Kidney (tissue), 14 donors: ENCODE results near the gene HHAT. TPM values are rescaled to one million over a fixed set of nuclear protein-coding genes. Genes with fewer than 3 reads are reported as not detected.

Source experiments
- DNase-seq, 5 donors: peaks; one replicate each; pipeline ENCODE4 v3.0.0-alpha.2; 2013 to 2020
- FAIRE-seq: peaks from 2 replicates; lab custom pipeline; 2012; peaks lifted over from hg19 to GRCh38; lab: Jason Lieb, UNC
- H3K27ac ChIP-seq, 2 donors: one replicate each; pipeline ENCODE4 v1.7.0; 2013; ENCODE audit warnings: low read depth in 2 of 2, low read length in 2 of 2, inconsistent platforms in 1 of 2
- H3K27me3 ChIP-seq: one replicate; pipeline ENCODE4 v1.7.1; 2013; ENCODE audit warnings: low read length, inconsistent platforms; ENCODE audit not compliant: control insufficient read depth, insufficient read depth
- H3K36me3 ChIP-seq, 3 donors: one replicate each; pipeline versions ENCODE4 v1.7.0 to v1.7.1; 2013; ENCODE audit warnings: low read length in 3 of 3, control low read depth in 1 of 3, inconsistent platforms in 1 of 3; ENCODE audit not compliant: insufficient read depth in 3 of 3, control insufficient read depth in 2 of 3
- H3K4me1 ChIP-seq, 3 donors: one replicate each; pipeline versions ENCODE4 v1.7.0 to v1.7.1; 2013; ENCODE audit warnings: low read length in 3 of 3, inconsistent platforms in 1 of 3, low read depth in 1 of 3; ENCODE audit not compliant: control insufficient read depth in 2 of 3, insufficient read depth in 2 of 3
- H3K4me3 ChIP-seq, 3 donors: one replicate each; pipeline versions ENCODE4 v1.7.0 to v1.8.1; 2013; ENCODE audit warnings: low read length in 3 of 3, control low read depth in 1 of 3, inconsistent platforms in 1 of 3
- H3K9ac ChIP-seq, 3 donors: one replicate each; pipeline versions ENCODE4 v1.7.0 to v1.7.1; 2013; ENCODE audit warnings: low read length in 3 of 3, control low read depth in 1 of 3, inconsistent platforms in 1 of 3
- H3K9me3 ChIP-seq, 3 donors: one replicate each; pipeline versions ENCODE4 v1.7.0 to v1.7.1; 2013; ENCODE audit warnings: low read length in 3 of 3, control low read depth in 1 of 3, inconsistent platforms in 1 of 3; ENCODE audit not compliant: control insufficient read depth in 2 of 3, insufficient read depth in 1 of 3
- intact Hi-C: fragments of 100-400 bp; cut with DNase I; formaldehyde crosslinking; loops from one replicate; pipeline ENCODE4 v1.11.1; 2022
- polyA plus RNA-seq: library from polyadenylated mRNA; stranded (reverse); fragments of 350-450 nt; fragmentation: Illumina TruSeq; extraction: RNeasy Lipid Tissue Mini Kit (QIAGEN cat#74804); gene quantifications from one replicate; pipeline ENCODE4 v1.2.3, GENCODE V29; 2014; ENCODE audit warnings: low read depth, low replicate concordance; ENCODE audit not compliant: insufficient read depth
- total RNA-seq: library from RNA; stranded (reverse); fragmentation: NEBNext Ultra II Directional; extraction: Animal tissue kit (Norgen Biotek cat#: 25700); gene quantifications from one replicate; pipeline ENCODE4 v1.2.1, GENCODE V29; 2021
- TF ChIP-seq, protein P1 (sequence below): IDR thresholded peaks from 3 replicates; pipeline ENCODE4 v1.5.1; 2012; ENCODE audit warnings: mild to moderate bottlenecking, moderate library complexity, borderline replicate concordance; ENCODE audit not compliant: insufficient read depth; ENCODE audit errors: extremely low read depth
- donor health status: control.
- donor health status: control.
- donor health status: control.
- donor health status: control.
- donor health status: control.
- donor health status: DM: yes; HTN: yes; CAD: no.
- donor health status: Normal renal cell carcinoma (clear cell type).

The HHAT gene
- total and polyA plus RNA-seq, 2 donors from 2014 or later = 5.5 to 9.7 TPM

DNA sequence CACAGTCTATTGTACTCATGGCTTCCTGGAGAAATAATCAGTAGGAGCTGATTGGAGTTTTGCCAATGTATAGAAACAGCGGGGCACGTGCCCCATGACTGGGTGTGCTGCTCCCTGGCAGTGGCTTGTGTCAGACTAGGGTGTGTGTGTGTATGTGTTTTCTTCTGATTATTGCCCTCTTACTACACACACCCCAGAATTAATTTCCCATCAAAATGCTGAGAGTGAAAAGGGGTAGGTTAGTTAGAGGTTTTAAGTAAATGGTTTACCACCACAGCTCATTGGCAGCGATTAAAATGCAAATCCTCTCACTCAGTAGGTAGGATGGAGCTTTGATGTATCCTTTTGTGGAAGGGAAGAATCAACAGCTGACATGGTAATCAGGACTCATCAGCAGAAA is 29.9 kb downstream of the HHAT start:
- no peak for FAIRE-seq
- peak in 2 of 5 donors; percentile 29 to 64 for DNase-seq
- H3K4me1 ChIP-seq = no peaks in the 10 kb centered on the region
- H3K9me3 ChIP-seq = no peaks in the 10 kb centered on the region
- intact Hi-C loops = no loop called here
- no peaks in the 10 kb centered on the region for H3K36me3 ChIP-seq
- H3K9ac ChIP-seq = no peak overlapping the region
- TF ChIP-seq, protein P1, sequence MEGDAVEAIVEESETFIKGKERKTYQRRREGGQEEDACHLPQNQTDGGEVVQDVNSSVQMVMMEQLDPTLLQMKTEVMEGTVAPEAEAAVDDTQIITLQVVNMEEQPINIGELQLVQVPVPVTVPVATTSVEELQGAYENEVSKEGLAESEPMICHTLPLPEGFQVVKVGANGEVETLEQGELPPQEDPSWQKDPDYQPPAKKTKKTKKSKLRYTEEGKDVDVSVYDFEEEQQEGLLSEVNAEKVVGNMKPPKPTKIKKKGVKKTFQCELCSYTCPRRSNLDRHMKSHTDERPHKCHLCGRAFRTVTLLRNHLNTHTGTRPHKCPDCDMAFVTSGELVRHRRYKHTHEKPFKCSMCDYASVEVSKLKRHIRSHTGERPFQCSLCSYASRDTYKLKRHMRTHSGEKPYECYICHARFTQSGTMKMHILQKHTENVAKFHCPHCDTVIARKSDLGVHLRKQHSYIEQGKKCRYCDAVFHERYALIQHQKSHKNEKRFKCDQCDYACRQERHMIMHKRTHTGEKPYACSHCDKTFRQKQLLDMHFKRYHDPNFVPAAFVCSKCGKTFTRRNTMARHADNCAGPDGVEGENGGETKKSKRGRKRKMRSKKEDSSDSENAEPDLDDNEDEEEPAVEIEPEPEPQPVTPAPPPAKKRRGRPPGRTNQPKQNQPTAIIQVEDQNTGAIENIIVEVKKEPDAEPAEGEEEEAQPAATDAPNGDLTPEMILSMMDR = no peak
- no peak overlapping the region for H3K4me3 ChIP-seq
- no peaks in the 10 kb centered on the region for H3K27me3 ChIP-seq
- H3K27ac ChIP-seq = no peak overlapping the region

DNA sequence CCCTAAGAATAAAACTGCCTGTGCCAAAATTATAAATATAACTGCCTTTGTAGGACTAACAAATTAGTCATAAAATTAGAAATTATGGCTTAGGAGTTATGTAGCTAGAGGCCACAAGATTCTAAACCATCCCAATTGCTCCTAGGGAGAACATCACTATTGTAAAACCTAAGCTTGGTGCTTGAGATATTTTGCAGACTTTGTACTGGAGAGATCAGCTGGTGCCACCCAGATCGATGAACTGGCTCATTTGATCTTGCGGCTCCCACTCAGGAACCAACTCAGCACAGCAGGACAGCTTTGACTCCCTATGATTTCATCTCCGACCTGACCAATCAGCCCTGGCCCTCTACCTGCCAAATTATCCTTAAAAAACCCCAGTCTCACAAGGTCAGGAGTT is 30.6 kb downstream of the HHAT start:
- Histone ChIP-seq H3K27me3 (no peaks in the 10 kb centered on the region), H3K9me3 (no peaks in the 10 kb centered on the region), H3K27ac (no peak overlapping the region), H3K9ac (no peak overlapping the region), H3K4me3 (no peak overlapping the region), H3K36me3 (no peaks in the 10 kb centered on the region), H3K4me1 (no peaks in the 10 kb centered on the region)
- intact Hi-C loops = no loop called here
- TF ChIP-seq, protein P1 = no peak
- DNase-seq (no peak), FAIRE-seq (no peak)

DNA sequence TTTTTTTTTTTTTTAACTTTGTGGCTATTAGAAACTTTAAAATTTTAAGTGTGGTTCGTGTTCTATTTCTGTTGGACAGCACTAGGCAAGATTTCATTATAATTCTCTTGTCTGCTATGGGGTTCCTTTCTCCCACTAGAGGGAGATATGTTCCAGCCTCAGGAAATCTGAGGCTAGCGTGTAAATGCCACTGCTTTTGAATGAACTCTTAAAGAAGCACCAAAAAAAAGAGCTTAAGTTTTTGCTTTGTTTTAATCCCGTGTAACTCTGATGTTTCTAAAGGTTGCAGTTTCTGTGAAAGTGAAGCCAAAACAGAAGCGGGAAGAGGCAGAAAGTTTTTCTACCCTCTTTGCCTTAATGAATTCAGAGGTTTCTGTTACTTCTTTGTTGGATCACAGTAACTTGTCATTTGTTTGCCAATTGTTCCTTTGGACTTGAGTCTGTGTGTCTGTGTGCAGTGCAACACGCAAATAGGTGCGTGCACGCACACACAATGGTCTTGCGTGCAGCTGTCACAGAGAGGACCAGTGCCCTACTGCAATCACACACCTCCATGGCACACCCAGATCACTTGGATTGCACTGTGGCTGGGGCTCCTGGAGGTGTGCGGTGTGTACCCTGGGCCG is 32.3 kb downstream of the HHAT start:
- Histone ChIP-seq H3K9me3 (no peaks in the 10 kb centered on the region), H3K36me3 (no peaks in the 10 kb centered on the region), H3K27ac (no peak overlapping the region), H3K4me1 (no peaks in the 10 kb centered on the region), H3K4me3 (no peak overlapping the region), H3K9ac (no peak overlapping the region), H3K27me3 (no peaks in the 10 kb centered on the region)
- DNase-seq (peak in 2 of 5 donors; percentile 38 to 72), FAIRE-seq (peak; percentile 98)
- intact Hi-C loops = no loop called here
- TF ChIP-seq, protein P1 = peak; percentile 29

DNA sequence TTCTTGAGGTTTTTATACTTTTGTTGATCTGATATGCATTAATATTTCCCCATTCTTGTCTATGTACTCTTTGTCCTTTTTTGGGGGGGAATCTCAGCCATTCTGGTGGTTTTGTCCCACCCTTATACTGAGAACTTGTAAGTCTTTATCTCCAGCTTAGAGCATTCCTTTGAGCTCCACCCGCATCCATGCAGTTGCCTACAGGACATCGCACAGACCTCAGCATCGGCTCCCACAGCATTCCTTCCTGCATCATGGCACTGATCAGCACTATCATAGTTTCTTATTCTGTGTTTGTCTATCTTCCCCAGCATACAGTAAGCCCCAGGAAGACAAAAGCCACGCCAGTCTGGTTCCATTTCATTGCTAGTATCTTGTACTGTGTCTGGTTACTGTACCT is 33.0 kb downstream of the HHAT start:
- Histone ChIP-seq H3K27me3 (no peaks in the 10 kb centered on the region), H3K4me3 (no peak overlapping the region), H3K4me1 (no peaks in the 10 kb centered on the region), H3K9ac (no peak overlapping the region), H3K9me3 (no peaks in the 10 kb centered on the region), H3K27ac (no peak overlapping the region), H3K36me3 (no peaks in the 10 kb centered on the region)
- TF ChIP-seq, protein P1 = no peak
- DNase-seq (no peak), FAIRE-seq (no peak)
- intact Hi-C loops = no loop called here
